Measurements from ENCODE around the gene GPR63. TPM values are rescaled to one million over a fixed set of nuclear protein-coding genes. Genes with fewer than 3 reads are reported as not detected.

The GPR63 gene
- polyA plus RNA-seq, 3 donors = 2.7 to 4.3 (median 3.3) TPM

- no peak for DNase-seq
Observed at GRCh38 chr6:96832780-96833179, 4.5 kb downstream of the GPR63 start.

DNA sequence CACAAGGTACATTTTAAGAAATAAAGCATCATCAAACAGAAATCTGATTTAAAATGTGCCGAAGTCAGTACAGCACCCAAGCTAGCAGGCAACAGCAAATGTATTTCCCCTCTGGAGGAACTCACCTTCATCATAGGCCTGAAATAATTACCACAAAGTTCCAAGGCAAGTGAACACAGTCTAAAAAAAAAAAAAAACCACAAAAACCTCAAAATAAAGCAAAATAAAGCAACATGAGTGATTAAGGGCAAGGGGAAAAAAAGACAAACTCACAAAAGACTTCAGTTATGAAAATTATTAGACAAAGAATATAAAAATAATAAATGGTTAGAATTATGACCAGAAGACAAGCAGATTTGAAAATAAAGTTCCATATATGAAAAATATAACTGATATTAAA is 10.4 kb downstream of the GPR63 start:
- no peak for DNase-seq

DNA sequence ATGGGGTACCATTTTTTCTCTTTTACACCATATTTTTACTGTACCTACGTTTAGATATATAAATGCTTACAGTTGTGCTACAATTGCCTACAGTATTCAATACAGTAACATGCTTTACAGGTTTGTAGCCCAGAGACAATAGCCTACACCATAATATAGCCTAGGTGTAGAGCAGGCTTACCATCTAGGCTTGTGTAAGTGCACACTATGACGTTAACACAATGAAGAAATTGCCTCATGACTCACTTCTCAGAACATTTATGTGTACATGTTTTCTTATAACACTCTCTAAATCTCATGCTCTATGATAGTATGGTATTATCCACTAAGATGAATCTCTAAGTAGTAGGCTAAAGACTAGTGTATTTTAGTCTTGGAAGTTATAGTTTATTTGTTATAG is 13.5 kb downstream of the GPR63 start:
- no peak for DNase-seq

DNA sequence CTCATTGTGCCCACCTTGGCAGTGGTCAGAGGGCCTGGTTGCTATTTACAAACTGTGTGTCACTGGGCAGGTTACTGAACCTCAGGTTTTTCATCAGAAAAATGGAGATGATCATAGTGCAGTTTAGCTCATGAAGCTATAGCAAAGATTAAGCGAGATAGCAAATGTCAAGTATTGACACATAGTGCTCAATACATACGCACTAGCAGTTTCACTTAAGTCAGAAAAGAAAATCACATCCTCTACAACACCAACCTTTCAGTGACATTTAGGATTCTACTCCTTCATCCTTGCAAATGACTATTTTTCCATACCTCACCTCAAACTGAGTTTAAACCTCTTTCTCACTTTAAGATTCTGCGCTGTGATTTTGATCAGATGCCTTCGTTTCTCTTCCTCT is 16.2 kb downstream of the GPR63 start:
- no peak for DNase-seq

DNA sequence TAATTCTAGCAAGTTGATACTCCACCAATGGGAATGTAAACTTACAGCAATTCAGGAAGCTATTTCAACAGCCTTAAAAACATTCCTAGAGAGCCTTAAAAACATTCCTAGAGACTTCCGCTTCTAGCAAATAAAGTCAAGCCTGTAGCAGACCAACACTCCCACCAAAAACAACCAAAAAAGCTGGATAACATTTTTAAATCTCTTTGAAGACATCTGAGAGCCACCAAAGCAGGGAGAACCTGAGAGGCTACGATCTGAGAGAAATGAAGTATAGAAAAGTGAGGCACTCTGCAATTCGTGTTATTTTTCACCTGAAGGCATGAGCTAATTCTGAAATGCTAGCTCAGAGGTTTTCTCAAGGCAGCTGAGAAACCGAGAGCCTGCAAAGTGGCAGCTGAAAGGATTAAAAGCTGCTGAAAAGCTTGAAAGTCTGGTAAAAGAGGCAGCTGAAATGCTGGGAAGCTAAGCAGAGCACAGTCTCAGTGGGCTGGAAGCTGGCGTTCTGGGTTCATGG is 20.9 kb downstream of the GPR63 start:
- DNase-seq = peak; percentile 33

DNA sequence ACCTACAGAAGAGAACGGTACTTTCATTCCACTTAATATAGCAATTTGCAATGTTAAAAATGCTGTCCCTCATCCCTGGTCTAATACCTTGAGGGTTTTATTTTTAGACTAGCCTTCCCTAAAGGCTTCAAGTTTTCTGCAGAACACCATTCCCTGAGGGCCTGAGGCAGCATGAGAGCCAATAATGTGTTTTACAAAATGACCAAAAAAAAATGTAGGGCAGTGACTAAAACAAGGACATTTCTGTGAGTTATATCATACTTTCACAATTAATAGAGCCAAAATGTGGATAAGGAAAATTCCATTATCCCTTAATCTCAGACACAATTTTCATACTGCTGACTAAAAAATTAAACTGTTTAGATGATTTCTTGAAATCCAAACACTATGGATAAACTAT is 22.7 kb downstream of the GPR63 start:
- DNase-seq = no peak

DNA sequence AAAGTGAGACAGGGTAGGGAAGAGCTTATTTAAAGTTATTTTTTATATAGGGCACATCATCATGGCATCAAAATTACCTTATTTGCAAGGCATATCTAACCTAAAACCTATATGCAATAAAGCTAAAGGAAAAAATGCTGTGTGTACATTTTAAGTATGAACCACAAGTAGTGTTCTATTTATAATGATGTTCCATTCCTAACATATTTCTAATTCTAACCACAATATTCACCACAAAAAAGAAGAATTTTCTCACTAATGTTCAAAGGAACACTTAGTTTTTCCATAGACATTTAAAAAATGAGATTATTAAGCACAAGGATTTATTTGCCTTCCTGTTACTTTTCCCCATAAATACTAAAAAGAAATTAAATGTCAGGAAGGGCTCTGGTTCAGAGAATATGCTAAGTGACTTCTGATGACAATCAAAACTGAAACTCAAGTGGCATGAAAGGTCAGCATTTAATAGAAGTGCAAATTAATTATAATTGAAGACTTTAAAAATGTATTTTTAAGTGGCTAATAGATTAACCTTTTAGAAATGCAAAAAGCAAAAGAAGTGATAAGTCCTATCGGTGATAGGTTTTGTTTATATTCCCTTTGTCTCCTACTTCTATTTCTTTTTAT is 25.1 kb downstream of the GPR63 start:
- no peak for DNase-seq

- no peak for DNase-seq
Observed at GRCh38 chr6:96811670-96812069, 25.6 kb downstream of the GPR63 start.

- no peak for DNase-seq
Observed at GRCh38 chr6:96811136-96811535, 26.1 kb downstream of the GPR63 start.

DNA sequence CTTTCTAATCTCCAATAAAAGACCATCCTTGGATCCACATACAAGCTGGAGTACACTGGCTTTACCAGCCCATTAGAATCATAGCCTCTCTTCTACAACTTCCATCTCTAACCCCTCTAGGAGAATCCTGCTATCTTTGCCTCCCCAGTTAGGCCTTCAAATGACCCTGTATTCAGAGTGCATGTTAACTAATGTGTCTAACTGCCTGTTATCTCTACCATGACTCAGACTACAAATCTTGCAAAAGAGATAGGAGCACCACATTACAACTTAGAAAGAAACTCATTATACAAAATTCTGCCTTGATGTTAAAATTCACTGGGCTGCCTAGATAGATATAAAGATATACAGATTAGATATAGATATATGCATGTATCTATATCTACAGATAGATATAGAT is 28.2 kb downstream of the GPR63 start:
- no peak for DNase-seq

GRCh38 chr6:96803106-96803481 is 34.2 kb downstream of the GPR63 start:
- DNase-seq = no peak

- DNase-seq = no peak
Observed at GRCh38 chr6:96795481-96795880, 41.8 kb downstream of the GPR63 start.

GRCh38 chr6:96794980-96795379 is 42.3 kb downstream of the GPR63 start:
- no peak for DNase-seq

GRCh38 chr6:96792561-96793190 is 44.6 kb downstream of the GPR63 start:
- DNase-seq = no peak

DNA sequence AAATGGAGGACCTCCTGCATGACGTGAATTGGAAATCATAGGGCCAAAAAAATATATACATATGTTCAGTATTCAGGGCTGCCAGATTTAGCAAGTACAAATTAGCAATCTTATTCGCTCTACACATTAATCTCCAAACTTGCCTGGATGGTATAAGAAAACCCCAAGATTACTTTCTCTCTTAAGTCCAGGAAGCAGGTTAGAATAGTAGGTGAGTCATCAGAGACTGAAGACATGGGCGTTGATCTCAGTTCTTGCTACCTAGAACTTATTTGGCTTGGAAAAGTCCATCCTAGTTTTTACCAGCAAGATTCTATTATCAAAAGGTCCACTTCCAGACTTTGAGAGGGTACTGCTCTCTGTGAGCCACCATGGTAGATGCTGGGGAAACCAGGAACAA is 47.4 kb downstream of the GPR63 start:
- DNase-seq = no peak

GRCh38 chr6:96787846-96788580 is 49.3 kb downstream of the GPR63 start:
- no peak for DNase-seq

DNA sequence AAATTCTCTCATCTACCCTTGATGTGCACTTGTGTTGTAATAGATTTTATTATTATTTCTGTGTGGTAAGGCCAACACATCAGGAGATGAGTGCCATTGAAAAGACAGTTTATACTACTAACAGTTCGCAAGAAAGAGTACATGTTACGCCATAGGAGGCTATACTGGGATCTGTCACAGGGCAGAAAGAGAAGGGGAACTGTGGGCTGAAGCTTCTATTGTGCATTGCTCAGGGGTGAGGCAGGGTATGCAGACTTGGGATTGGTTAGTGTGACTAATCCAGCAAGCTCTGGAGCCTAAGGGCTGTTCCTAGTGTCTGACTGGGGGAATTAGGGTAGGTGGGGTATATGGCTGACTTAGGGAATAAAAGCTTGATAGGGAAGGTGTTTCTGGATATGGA is 50.9 kb downstream of the GPR63 start:
- no peak for DNase-seq

DNA sequence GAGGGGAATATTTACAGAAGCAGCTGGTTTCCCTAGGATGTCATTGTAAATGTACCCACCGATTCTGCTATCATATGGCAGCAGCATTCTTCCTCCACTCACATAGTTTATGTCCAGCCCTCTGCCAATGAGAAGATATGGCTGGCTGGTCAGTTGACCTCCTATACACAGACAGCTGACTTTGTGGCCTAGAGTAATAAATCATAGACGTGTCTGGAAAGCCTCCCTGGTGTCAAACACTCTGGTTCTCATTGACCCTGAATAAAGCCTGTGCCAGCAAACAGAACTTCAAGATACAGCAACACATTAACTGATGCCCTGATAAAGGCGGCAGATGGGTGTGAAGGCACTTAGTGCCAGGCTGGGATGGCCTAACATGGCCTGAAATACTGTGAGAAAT is 52.6 kb downstream of the GPR63 start:
- DNase-seq = peak; percentile 12

GRCh38 chr6:96783307-96783706 is 54.0 kb downstream of the GPR63 start:
- DNase-seq = no peak

- DNase-seq = no peak
Observed at GRCh38 chr6:96781557-96781956, 55.7 kb downstream of the GPR63 start.

DNA sequence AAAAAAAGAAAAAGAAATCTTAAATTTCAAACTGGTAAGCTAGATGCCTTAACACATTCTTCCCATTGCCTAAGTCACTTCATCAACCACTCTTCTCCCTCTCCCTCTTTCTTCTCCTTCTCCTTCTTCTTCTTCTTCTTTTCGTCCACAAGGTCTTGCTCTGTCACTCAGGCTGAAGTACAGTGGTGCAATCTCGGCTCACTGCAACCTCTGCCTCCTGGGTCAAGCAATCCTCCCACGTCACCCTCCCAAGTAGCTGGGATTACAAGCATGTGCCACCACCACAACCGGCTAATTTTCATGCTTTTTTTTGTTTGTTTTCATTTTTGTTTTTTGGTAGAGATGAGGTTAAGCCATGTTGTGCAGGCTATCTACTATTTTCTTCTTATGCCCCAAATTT is 60.2 kb downstream of the GPR63 start:
- DNase-seq = no peak

DNA sequence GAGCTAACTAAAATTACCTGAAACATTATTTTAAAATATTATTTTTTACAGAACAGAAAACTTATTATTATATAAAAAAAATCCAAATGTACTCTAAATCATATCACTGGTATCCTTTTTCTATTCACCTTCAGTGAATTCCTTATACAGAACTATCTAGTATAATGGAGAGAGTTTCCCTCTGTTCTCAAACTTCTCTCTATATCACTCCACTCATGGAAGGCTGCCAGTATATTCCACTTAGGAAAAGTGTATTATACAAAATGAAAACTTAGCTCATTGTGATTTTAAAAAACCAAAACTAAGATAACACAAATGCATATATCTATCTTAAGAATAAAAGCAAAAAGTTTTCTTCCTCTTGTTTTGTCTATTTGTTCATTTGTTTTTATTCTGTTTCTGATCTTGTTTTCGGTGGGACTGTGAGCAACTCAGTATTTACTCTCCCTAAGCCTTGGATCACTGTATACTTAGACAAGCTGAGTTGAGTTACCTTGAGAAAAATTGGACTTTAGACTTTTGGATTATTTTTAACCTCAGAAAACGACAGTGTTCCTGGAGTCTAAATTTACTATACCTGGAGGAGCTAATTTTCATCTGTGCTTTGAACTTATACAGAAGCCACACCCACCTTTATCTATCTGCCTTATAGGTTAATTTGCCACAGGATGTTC is 61.4 kb downstream of the GPR63 start:
- DNase-seq = no peak

GRCh38 chr6:96766769-96767168 is 70.5 kb downstream of the GPR63 start:
- no peak for DNase-seq
